HG03280 (cell line): ENCODE measurements around the gene ZNF701.
A peak's percentile ranks its signal among the peaks of the same experiment; 100 is the strongest.
"Not testable (repeated sequence)": the region's sequence is repeated elsewhere in the genome, so short reads cannot be mapped to it uniquely, and the experiment has no call there.

ENCODE experiments used
- ATAC-seq: cut with Tn5 transposase; IDR thresholded peaks from one replicate; pipeline ENCODE4 v1.9.1; 2021; ENCODE audit warnings: mild to moderate bottlenecking, moderate library complexity; ENCODE audit not compliant: unreplicated experiment

Gene ZNF701

DNA sequence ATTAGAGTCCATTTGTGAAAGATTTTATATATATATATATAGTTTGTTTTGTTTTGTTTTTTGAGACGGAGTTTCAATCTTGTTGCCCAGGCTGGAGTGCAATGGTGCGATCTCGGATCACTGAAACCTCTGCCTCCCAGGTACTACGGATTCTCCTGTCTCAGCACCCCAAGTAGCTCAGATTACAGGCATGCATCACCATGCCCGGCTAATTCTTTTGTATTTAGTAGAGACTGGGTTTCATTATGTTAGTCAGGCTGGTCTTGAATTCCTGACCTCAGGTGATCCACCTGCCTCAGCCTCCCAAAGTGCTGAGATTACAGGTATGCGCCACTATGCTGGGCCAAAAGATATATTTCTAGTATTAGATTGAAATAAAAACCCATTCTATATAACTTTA, 4.0 kb upstream of the ZNF701 start:
- ATAC-seq = no peak

DNA sequence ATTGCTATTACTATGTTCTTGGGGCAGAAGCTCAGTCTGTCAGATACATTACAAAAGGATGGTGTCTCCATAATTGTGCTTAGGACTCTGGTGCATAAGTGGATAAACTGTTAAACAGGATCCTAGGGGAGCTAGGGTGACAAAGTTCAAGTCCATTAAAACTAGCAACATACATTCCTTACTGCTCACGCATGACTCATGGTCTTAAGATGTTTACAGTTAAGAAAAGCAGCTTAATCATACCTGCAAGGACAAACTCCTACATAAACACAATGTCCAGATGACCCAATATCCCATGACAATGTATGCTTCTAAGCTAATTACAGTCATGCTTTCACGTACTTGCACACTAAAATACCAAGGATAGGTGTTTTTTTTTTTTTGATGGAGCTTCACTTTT, 3.5 kb upstream of the ZNF701 start:
- no peak for ATAC-seq

DNA sequence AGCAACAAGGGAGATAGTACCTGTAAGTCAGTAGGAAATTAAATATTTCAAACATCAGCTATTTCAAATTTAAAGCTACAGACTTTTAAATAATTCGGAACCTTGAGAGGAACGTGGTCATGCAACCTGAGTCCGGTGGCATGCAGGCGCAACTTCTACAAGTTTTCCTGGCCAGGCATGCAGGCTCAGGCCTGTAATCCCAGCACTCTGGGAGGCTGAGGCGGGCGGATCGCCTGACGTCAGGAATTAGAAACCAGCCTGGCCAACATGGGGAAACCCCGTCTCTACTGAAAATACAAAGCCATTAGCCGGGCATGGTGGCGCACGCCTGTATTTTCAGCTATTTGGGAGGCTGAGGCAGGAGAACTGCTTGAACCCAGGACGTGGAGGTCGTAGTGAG, 2.2 kb upstream of the ZNF701 start:
- no peak for ATAC-seq

DNA sequence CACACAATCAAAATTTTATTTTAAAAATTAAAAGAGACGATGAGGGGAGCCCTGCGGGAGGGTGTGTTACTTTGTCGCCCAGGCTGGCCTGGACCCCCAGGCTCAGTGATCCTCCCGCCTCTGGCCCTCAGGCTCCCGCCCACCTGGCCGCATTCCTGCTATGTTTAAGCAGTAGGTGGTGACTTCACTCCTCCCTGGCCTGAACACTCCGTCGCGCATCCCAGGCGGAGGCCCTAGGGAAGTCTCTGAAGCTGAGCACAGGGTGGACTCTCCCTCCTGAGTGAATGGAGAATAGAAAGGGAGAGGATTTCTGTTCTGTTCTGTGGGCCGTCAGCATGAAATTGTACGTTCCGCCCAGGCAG, 468 bp upstream of the ZNF701 start:
- not testable (repeated sequence) for ATAC-seq

DNA sequence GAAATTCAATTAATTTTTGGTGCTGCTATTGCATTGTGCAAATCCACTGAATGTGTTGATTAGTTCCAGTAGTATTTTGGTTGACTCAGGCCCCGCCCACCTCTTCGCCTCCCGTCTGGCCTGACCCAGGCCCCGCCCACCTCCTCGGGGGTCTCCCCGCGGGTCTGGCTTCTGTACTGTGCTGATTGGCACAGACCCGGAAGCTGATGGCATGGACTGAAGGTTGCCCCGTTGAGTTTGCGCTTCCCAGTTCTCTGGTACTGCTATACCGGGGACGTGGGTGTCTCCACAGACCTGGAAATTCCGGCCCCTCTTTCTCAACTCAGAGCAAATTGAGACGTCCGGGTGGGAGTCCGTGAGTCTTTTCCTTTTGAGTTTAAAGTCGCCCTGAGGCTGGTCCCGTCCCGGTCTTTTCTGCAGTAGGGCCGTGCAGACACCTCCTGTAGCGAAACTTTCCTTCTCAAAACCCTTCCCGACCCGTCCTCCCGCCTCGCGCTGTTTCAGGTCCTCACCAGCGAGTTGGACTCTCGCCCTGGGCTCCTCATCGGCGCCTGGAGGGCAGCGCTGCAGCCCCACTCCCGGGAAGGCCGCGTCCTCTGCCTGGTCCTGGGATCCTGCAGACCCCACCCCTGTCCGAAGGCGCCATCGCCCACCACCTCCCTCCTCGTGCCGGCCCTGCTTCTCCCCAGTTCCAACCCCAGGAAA, 14.8 kb downstream of the ZNF701 start:
- ATAC-seq = no peak

DNA sequence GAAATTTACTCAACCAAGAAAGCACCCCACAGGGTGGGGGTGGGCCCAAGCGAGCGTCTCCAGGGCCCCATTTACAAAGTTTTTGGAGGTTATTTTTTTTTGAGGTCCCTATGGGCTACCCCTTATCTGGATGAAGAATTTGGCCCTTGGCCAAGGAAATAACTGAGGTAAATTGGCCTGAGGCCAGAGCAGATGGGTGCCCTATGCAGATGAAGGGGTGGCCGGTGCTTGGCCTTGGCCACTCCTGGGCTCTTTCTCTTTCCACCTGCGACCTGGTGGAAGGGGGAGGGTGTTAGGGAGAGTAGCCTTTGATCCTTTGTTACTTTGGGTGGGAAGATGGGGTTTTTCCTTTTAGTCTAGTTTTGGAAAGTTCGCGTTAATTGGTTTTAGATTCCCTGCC, 15.5 kb downstream of the ZNF701 start:
- no peak for ATAC-seq

DNA sequence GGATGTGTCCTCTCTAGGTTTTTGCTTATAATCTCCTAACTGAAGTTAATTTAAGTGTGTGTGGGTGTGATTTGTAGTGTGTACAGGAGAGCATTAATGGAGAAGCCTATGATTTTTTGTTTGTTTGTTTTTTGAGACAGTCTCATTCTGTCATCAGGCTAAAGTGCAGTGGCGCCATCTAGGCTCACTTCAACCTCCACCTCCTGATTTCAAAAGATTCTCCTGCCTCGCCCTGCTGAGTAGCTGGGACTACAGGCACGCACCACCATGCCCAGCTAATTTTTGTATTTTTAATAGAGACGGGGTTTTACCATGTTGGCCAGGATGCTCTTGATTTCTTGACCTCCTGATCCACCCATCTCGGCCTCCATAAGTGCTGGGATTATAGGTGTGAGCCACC, 20.6 kb downstream of the ZNF701 start:
- ATAC-seq = no peak

DNA sequence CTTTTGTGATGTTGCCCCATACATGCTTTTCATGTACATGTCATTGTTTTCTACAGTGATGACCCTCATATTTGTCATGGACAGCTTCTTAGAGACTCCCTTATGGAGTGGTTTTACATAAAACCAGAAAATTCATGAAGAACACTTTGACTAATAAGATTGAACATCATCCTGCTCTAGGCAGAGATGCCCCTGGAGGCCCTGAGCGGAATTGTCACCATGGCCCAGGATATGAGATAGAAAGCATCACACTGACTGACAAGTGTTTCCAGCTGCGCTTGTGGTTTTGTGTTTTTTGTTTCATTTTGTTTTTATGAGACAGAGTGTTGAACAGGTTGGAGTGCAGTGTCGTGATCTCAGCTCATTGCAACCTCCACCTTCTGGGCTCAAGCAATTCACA, 22.2 kb downstream of the ZNF701 start:
- ATAC-seq = no peak

DNA sequence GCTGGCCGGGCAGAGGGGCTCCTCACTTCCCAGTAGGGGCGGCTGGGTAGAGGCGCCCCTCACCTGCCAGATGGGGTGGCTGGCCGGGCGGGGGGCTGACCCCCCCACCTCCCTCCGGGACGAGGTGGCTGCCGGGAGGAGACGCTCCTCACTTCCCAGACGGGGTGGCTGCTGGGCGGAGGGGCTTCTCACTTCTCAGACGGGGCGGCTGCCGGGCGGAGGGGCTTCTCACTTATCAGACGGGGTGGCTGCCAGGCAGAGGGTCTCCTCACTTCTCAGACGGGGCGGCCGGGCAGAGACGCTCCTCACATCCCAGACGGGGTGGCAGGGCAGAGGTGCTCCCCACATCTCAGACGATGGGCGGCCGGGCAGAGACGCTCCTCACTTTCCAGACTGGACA, 23.4 kb downstream of the ZNF701 start:
- not testable (repeated sequence) for ATAC-seq

DNA sequence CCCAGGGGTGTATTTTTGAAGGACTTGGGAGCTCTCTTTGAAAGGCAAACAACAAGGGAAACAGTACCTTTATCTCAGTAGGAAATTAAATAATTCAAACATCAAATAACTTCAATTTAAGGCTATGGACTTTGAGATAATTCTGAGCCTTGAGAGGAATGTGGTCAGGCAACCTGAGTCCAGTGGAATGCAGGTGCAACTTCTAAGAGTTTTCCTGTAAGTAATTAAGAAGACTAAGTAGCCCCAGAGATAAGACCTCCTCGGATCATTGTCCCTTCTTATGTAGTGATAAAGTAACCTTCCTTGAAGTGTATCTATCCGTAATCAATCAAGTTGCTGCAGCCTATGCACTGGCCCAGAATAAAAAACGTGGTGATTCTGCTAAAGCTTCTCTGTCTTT, 29.2 kb downstream of the ZNF701 start:
- ATAC-seq = no peak

DNA sequence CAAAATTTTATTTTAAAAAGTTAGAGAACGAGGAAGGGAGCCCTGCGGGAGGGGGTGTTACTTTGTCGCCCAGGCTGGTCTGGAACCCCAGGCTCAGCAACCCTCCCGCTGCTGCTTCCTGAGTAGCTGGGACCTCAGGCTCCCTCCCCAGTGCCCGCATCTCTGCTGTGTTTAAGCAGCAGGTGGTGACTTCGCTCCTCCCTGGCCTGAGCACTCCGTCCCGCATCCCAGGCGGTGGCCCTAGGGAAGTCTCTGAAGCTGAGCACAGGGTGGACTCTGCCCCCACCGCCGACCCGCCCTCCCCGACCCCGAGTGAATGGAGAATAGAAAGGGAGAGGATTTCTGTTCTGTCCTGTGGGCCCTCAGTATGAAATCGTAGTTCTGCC, 30.5 kb downstream of the ZNF701 start:
- peak; percentile 27 for ATAC-seq

DNA sequence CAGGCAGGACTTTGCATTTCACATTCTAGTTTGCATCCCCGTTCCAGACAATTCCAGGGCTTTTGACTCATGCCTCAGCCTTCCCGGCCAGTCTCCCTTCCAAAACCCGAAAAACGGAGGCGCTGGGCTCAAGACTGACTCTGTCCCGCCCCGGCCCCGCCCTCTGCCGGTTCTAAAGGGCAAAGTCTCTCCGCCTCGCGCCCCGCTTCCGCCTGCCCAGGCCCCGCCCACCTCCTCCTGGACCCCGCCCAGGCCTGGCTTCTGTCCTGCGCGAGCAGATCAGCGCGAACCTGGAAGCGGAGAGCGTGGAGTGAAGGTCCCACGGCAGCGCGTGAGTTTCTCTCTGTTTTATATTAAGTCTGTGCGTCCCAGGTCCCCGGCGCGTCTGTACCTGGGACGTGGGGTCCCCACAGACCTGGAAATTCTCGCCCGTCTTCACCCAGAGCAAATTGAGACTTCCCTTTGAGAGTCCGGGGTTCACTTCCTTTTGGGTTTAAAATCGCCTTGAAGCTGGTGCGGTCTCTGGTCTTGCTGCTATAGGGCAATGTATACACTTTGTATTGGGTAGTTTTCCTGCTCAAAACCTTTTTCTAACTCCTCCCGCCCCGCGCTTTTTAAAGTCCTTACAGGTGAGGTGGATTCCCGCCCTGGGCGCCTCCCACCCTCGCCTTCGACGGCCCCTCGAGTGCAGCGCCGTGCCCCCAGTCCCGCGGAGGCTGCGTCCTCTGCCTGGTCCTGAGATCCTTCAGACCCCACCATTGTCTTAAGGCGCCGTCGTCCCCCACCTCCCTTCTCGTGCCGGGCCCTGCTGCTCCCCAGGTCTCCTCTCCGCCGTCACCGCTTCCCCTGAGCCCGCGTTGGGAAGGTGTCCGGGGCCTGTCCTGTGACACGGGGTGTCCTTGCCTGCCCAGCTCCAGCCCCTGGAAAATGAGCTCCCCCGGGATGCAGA, 31.2 kb downstream of the ZNF701 start:
- ATAC-seq = peak; percentile 94

DNA sequence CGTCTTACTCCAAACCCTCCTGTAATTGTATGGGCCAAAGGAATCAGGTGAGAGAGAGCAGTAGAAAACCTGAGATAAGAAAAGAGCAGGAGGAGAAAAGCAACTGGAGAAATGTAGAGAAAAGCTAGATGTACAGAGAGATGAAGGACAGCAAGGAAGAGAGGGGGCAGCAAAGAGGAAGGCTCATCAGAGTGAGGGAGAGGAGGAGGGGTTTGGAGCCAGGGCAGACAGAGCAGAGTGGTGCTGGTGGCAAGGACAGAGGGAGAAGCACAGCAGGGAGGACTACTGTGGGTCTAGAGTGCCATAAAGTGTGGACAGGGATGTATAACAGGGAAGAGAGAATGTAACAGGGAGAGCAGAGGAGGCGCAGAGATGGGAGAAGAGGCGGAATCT, 31.9 kb downstream of the ZNF701 start:
- ATAC-seq = not testable (repeated sequence)

DNA sequence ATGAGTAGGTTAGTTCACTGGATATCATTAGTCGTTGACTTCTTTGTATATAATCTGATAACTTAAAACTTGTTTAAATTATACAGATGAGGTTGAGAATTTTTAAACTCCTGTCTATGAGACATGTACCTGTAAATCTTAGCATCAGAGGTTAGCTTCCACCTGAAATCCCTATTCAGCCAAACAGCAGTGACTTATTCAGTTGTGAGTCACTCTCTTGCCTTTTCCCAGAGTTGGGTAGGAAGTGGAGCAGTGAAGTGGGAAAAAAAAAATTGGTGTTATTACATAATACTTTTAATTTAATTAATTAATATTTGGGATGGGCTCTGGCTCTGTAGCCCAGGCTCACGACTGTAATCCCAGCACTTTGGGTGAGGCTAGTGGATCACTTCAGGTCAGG, 32.9 kb downstream of the ZNF701 start:
- no peak for ATAC-seq

DNA sequence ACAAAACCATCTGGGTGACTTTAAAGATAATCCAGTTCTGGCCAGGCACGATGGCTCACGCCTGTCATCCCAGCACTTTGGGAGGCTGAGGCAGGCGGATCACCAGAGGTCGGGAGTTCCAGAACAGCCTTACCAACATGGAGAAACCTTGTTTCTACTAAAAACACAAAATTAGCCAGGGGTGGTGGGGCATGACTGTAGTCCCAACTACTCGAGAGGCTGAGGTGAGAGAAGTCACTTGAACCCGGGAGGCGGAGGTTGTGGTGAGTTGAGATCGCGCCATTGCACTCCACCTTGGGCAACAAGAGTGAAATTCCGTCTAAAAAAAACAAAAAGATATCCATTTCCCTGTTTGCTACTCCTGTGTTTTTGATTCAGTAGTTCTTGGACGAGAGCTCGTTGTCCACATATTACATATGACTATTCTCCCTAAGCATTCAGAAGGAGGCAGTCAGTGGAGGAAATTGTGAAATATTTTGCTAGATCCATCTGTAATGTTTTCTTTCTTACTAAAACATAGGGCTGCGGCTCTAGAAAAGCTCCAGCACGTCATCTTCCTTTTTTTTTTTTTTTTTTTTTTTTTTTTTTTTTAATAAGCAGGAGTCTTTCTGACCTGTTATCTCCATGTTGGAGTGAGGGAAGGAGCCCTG, 33.6 kb downstream of the ZNF701 start:
- ATAC-seq = no peak

DNA sequence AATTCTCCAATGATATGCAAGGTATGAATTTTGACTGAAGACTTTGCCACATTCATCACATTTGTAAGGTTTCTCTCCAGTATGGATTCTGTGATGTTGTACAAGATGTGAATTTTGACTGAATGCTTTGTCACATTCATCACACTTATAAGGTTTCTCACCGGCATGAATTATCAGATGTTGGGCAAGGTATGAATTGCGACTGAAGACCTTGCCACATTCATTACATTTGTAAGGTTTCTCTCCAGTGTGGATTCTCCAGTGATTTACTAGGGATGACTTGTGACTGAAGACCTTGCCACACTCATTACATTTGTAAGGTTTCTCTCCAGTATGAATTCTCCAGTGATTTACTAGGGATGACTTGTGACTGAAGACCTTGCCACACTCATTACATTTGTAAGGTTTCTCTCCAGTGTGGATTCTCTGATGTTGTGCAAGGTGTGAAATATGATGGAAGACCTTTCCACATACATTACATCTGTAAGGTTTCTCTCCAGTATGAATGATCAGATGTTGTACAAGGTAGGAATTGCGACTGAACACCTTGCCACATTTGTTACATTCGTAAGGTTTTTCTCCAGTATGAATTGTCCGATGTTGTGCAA, 43.3 kb downstream of the ZNF701 start:
- ATAC-seq = no peak

DNA sequence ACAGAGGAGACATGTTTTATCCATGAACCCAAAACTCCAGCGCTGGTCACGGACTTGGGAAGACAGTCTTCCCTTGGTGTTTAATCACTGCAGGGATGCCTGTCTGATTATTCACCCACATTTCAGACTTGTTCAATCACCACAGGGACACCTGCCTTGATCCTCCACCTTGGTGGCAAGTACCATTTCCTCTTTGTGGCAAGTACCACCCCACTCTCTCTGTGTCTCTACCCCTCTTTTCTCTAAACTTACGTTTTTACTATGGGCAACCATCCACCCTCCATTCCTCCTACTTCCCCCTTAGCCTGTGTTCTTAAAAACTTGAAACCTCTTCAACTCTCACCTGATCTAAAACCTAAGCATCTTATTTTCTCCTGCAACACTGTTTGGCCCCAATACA, 51.3 kb downstream of the ZNF701 start:
- ATAC-seq = no peak

DNA sequence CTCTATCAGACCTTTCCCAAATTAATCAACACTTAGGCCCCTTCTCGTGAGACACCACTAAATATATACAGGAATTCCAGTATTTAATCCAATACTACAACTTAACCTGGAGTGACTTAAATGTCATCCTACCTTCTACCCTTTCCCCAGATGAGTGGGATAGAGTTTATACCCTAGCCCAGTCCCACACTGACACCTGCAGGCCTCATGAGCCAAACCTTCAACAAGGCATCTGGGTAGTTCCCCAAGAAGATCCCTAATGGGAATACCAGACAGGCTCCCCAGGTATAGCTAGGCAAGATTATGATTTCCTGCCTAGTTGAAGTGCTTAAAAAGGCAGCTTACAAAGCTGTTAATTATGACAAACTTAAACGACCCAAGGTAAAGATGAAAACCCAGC, 52.2 kb downstream of the ZNF701 start:
- ATAC-seq = no peak

DNA sequence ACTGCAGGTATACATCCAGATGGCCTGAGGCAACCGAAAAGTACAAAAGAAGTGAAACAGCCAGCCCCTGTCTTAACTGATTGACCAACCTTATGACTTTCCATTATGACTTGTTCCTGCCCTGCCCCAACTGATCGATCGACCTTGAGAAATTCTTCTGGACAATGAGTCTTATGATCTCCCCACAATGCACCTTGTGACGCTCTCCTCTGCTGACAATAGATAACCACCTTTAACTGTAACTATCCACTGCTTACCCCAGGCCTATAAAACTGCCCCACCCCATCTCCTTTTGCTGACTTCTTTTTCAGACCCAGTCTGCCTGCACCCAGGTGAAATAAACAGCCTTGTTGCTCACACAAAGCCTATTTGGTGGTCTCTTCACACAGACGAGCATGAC, 56.8 kb downstream of the ZNF701 start:
- ATAC-seq = no peak

DNA sequence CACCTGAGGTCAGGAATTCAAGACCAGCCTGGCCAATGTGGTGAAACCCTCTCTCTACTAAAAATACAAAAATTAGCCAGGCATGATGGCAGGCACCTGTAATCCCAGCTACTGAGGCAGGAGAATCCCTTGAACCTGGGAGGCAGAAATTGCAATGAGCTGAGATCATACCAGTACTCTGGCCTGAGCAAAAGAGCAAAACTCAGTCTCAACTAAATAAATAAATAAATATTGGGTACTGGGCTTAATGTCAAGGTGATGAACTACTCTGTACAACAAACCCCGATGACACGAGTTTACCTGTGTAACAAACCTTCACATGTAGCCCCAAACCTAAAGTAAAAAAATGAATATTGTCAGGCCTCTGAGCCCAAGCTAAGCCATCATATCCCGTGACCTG, 57.4 kb downstream of the ZNF701 start:
- not testable (repeated sequence) for ATAC-seq

DNA sequence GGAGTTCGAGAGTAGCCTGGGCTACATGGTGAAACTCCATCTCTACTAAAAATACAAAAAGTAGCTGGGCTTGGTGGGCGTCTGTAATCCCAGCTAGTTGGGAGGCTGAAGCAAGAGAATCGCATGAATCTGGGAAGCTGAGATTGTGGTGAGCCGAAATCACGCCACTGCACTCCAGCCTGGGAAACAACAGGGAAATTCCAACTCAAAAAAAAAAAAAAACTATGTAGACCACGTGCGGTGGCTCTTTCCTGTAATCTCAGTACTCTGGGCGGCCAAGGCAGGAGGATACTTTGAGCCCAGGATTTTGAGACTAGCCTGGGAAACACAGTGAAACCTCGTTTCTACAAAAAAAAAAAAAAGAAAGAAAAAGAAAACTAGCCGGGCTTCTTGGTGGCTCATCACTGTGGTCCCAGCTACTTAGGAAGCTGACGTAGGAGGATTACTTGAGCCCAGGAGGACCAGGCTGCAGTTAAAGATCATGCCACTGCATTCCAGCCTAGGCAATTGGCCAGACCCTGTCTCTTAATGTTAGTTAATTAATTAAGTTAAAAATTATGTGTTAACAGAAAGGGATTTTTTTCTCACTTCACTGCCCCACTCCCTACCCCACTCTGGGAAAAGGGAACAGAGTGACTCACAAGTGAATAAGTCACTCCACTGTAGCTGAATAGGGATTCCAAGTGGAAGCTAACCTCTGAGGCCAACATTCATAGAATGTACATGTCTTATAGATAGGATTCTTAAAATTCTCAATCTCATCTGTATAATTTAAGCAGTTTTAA, 65.9 kb downstream of the ZNF701 start:
- no peak for ATAC-seq
